Karpas-422 (cell line): ENCODE data around the gene SULT1E1. TPM values are rescaled to one million over a fixed set of nuclear protein-coding genes. Genes with fewer than 3 reads are reported as not detected.

Experiments
- DNase-seq: peaks from one replicate; pipeline ENCODE4 v3.0.0-alpha.2; 2015
- H2AFZ ChIP-seq: fragments of 200-600 bp; sonication (generic); 2 replicates; pipeline ENCODE4 v1.6.1; 2014; ENCODE audit warnings: antibody characterized with exemption, low read length, mixed read lengths
- H3K27ac ChIP-seq: fragments of 200-600 bp; sonication (generic); 2 replicates; pipeline ENCODE4 v1.5.1; 2014; ENCODE audit warnings: mild to moderate bottlenecking, low read length, moderate library complexity
- H3K27me3 ChIP-seq: fragments of 200-600 bp; sonication (generic); 2 replicates; pipeline ENCODE4 v1.6.1; 2014; ENCODE audit warnings: low read length, mixed read lengths
- H3K36me3 ChIP-seq: fragments of 200-600 bp; sonication (generic); 2 replicates; pipeline ENCODE4 v1.6.1; 2014; ENCODE audit warnings: low read length, mixed read lengths; ENCODE audit not compliant: insufficient read depth
- H3K4me1 ChIP-seq: fragments of 200-600 bp; sonication (generic); 2 replicates; pipeline ENCODE4 v1.6.1; 2014; ENCODE audit warnings: mild to moderate bottlenecking, low read length, mixed read lengths
- H3K4me2 ChIP-seq: fragments of 200-600 bp; sonication (generic); 2 replicates; pipeline ENCODE4 v1.6.1; 2014; ENCODE audit warnings: low read length, low read depth, mild to moderate bottlenecking; ENCODE audit not compliant: poor library complexity, severe bottlenecking
- H3K4me3 ChIP-seq: fragments of 200-600 bp; sonication (generic); 2 replicates; pipeline ENCODE4 v1.5.1; 2014; ENCODE audit warnings: mild to moderate bottlenecking, antibody characterized with exemption, low read length, mixed read lengths
- H3K79me2 ChIP-seq: fragments of 200-600 bp; sonication (generic); 2 replicates; pipeline ENCODE4 v1.6.1; 2014; ENCODE audit warnings: mild to moderate bottlenecking, low read length, mixed read lengths
- H3K9ac ChIP-seq: fragments of 200-600 bp; sonication (generic); 2 replicates; pipeline ENCODE4 v1.6.0; 2014; ENCODE audit warnings: low read length
- H3K9me2 ChIP-seq: fragments of 200-600 bp; sonication (generic), shearing (Covaris generic); replicated peaks from 2 replicates; pipeline ENCODE4 v1.6.0; 2014; ENCODE audit warnings: mild to moderate bottlenecking, low read length, moderate library complexity; ENCODE audit not compliant: insufficient read depth
- H3K9me3 ChIP-seq: fragments of 300-700, 200-600 bp; sonication (generic); 2 replicates; pipeline ENCODE4 v1.6.1; 2014; ENCODE audit warnings: low read length, mixed read lengths
- H4K20me1 ChIP-seq: fragments of 200-600 bp; sonication (generic); 2 replicates; pipeline ENCODE4 v1.6.1; 2014; ENCODE audit warnings: mild to moderate bottlenecking, antibody characterized with exemption, low read length, low read depth; ENCODE audit not compliant: insufficient read depth
- total RNA-seq: library from RNA; depleted of rRNA; stranded (reverse); fragments of >200 nt; shearing (Covaris generic); gene quantifications from 2 replicates; pipeline ENCODE4 v1.2.3, GENCODE V29; 2014; ENCODE audit warnings: low replicate concordance; rRNA removed

SULT1E1 gene
- total RNA-seq, 1 experiment from 2014 or later, result not detected

DNA sequence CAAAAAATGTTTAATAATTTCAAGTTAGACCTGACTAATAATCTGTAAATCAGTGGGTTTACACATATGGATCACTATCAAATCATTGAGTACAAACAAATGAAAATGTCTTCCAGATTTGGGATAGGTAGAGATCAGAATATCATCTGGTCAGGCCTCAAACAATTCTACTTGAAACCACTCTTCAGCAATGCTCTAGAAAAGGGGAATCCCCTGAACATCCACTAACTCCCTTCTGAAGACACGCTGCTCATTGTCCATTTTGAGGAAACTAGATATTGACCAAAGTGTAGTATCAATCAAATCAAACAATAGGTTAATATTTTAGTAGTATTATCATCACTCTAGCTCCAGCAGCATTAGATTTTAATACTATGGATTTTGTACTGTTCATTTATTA, 46.3 kb downstream of the SULT1E1 start:
- Histone ChIP-seq H3K27me3 (no peaks in the 10 kb centered on the region), H3K9me2 (no peaks in the 10 kb centered on the region; the same call in 1 of the 2 replicates)

DNA sequence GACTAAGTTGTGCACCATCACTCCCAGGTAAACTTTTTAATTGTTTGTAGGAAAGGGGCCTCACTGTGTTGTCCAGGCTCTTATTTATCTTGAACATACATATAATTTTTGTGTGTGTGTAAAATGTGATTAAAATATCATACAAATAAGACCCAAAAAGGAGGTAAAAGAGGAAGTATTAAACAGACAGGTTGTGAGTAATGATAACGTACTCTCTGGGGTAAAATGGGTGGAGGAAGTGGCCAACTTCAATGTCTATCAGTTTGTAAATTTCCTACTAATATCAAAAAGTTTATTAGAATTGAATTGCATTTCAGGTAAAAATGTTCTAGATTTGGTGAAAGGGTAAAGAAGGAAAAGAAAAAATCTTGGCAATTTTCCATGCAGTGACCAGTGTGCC, 48.8 kb downstream of the SULT1E1 start:
- Histone ChIP-seq H2AFZ (no peak overlapping the region), H3K9ac (no peak overlapping the region), H3K4me3 (no peak overlapping the region), H3K9me2 (no peaks in the 10 kb centered on the region; the same call in 1 of the 2 replicates), H3K9me3 (no peaks in the 10 kb centered on the region), H3K4me2 (no peak overlapping the region), H3K27me3 (no peaks in the 10 kb centered on the region), H3K79me2 (no peaks in the 10 kb centered on the region), H3K36me3 (no peaks in the 10 kb centered on the region), H3K27ac (no peak overlapping the region), H4K20me1 (no peaks in the 10 kb centered on the region), H3K4me1 (no peaks in the 10 kb centered on the region)
- no peak for DNase-seq

More for the DNA sequence above, 46.3 kb downstream of the SULT1E1 start:
- no peak overlapping the region for H2AFZ ChIP-seq
- no peaks in the 10 kb centered on the region for H3K79me2 ChIP-seq
- no peaks in the 10 kb centered on the region for H3K4me1 ChIP-seq
- H3K9me3 ChIP-seq, result no peaks in the 10 kb centered on the region
- no peak for DNase-seq
- H4K20me1 ChIP-seq, result no peaks in the 10 kb centered on the region
- no peak overlapping the region for H3K4me2 ChIP-seq
- no peak overlapping the region for H3K27ac ChIP-seq
- H3K36me3 ChIP-seq, result no peaks in the 10 kb centered on the region
- no peak overlapping the region for H3K9ac ChIP-seq
- no peak overlapping the region for H3K4me3 ChIP-seq

DNA sequence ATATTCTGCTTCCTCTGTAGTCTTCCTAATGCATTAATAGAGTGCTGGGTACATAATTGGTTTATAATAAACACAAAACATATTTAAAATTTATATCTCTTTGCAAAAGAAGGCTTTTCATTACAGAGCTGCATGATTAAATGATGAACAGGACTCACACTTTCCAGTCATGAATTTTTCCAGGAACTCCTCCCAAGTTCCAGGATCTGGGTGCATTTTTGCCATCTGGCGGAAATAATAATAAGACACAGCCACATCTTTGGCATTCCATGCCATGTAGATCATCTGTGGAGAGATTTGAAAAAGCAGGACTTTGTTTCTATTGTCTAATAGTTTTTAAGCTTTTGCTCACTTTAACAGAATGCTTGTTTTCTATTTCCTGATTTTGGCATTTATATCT, 59.3 kb downstream of the SULT1E1 start:
- Histone ChIP-seq H3K36me3 (no peaks in the 10 kb centered on the region), H3K4me3 (no peak overlapping the region), H3K9me2 (no peaks in the 10 kb centered on the region), H2AFZ (no peak overlapping the region), H3K4me1 (no peaks in the 10 kb centered on the region), H3K9ac (no peak overlapping the region), H3K79me2 (no peaks in the 10 kb centered on the region), H3K9me3 (no peaks in the 10 kb centered on the region), H4K20me1 (no peaks in the 10 kb centered on the region), H3K4me2 (no peak overlapping the region), H3K27ac (no peak overlapping the region), H3K27me3 (no peaks in the 10 kb centered on the region)
- no peak for DNase-seq

DNA sequence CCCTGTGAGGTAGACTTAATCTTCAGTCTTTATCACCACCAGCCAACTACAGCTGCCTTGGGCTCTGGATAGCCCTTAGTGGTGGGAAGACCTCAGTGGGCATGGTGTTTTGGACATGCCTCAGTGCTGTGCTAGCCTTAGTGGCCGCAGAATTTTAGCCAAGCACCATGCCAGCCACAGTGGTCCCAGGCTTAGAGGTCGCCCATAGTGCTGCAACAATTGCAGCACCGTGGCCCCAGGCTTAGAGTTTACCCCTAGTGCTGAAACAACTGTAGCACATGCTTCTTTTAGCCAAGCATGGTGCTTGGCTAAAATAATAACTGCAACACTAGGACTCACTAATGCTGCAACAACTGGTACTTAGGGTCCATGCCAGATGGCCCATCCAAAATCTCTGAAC, 60.6 kb downstream of the SULT1E1 start:
- Histone ChIP-seq H3K79me2 (no peaks in the 10 kb centered on the region), H4K20me1 (no peaks in the 10 kb centered on the region), H3K36me3 (no peaks in the 10 kb centered on the region), H3K27ac (no peak overlapping the region), H3K9ac (no peak overlapping the region), H3K9me3 (no peaks in the 10 kb centered on the region), H3K4me1 (no peaks in the 10 kb centered on the region), H3K27me3 (no peaks in the 10 kb centered on the region), H3K4me3 (no peak overlapping the region), H3K9me2 (no peaks in the 10 kb centered on the region), H2AFZ (no peak overlapping the region), H3K4me2 (no peak overlapping the region)
- DNase-seq, result no peak

DNA sequence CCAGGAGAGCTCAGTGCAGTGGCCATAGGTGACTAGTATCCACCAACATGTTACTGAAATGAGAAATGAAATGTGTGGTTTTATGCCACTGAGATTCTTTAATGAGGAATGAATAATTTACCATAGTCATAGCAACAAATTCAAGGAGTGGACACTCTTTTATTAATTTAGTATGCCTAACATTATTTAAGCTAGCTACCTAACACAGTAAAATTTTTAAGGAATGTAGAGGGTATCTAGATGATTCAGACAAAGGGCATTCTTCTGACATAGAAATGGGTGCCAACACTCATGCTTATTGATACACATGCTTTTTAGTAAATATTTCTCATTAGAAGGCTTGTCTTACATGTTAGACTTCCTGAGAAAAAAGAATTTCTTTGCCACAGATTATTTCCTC, 66.2 kb downstream of the SULT1E1 start:
- H3K4me3 ChIP-seq, result no peak overlapping the region
- no peak overlapping the region for H2AFZ ChIP-seq
- no peaks in the 10 kb centered on the region for H4K20me1 ChIP-seq
- no peak for DNase-seq
- H3K9me2 ChIP-seq, result no peaks in the 10 kb centered on the region
- H3K4me2 ChIP-seq, result no peak overlapping the region
- H3K36me3 ChIP-seq, result no peaks in the 10 kb centered on the region
- no peaks in the 10 kb centered on the region for H3K9me3 ChIP-seq
- no peaks in the 10 kb centered on the region for H3K27me3 ChIP-seq
- no peak overlapping the region for H3K27ac ChIP-seq
- H3K4me1 ChIP-seq, result no peaks in the 10 kb centered on the region
- no peaks in the 10 kb centered on the region for H3K79me2 ChIP-seq
- no peak overlapping the region for H3K9ac ChIP-seq

Other genes with a start within 250 kb of the SULT1E1 start
- gene UGT2A2, start 220.5 kb downstream of the SULT1E1 start, total RNA-seq, result not detected in 2 replicates
- gene UGT2A1, start 206.9 kb downstream of the SULT1E1 start, total RNA-seq, result not detected in 2 replicates
- not detected in 2 replicates for gene SULT1B1, start 99.5 kb downstream of the SULT1E1 start, total RNA-seq
- gene CSN1S1, start 70.9 kb upstream of the SULT1E1 start, total RNA-seq, result not detected in 2 replicates
- gene CSN2, start 105.6 kb upstream of the SULT1E1 start, total RNA-seq, result not detected in 2 replicates
- gene STATH, start 135.8 kb upstream of the SULT1E1 start, total RNA-seq, result not detected in 2 replicates
- not detected in 2 replicates for gene HTN3, start 168.3 kb upstream of the SULT1E1 start, total RNA-seq
- gene HTN1, start 190.3 kb upstream of the SULT1E1 start, total RNA-seq, result not detected in 2 replicates